ENCODE results near the gene KCNK3. TPM values are rescaled to one million over a fixed set of nuclear protein-coding genes. Genes with fewer than 3 reads are reported as not detected.
"Not testable (repeated sequence)": the region's sequence is repeated elsewhere in the genome, so short reads cannot be mapped to it uniquely, and the experiment has no call there.

Gene KCNK3
- total RNA-seq, 2 experiments from 2014 or later, result not detected

- intact Hi-C loops (cut with micrococcal nuclease; ENCODE audit: unreplicated experiment), result no loop called here
- H3K4me2 ChIP-seq (ENCODE audit: low read length), result no peak overlapping the region
- no peaks in the 10 kb centered on the region for H3K9me3 ChIP-seq (ENCODE audit: low read length)
- H4K20me1 ChIP-seq (ENCODE audit: insufficient read depth, low read length), result no peaks in the 10 kb centered on the region
- no peaks in the 10 kb centered on the region for H3K4me1 ChIP-seq (ENCODE audit: insufficient read depth, low read length, poor library complexity, severe bottlenecking)
- TF ChIP-seq, protein P1, sequence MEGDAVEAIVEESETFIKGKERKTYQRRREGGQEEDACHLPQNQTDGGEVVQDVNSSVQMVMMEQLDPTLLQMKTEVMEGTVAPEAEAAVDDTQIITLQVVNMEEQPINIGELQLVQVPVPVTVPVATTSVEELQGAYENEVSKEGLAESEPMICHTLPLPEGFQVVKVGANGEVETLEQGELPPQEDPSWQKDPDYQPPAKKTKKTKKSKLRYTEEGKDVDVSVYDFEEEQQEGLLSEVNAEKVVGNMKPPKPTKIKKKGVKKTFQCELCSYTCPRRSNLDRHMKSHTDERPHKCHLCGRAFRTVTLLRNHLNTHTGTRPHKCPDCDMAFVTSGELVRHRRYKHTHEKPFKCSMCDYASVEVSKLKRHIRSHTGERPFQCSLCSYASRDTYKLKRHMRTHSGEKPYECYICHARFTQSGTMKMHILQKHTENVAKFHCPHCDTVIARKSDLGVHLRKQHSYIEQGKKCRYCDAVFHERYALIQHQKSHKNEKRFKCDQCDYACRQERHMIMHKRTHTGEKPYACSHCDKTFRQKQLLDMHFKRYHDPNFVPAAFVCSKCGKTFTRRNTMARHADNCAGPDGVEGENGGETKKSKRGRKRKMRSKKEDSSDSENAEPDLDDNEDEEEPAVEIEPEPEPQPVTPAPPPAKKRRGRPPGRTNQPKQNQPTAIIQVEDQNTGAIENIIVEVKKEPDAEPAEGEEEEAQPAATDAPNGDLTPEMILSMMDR (conservative IDR thresholded peaks at IDR 0.05; ENCODE audit: low read length), result no peak
- TF ChIP-seq EZH2phosphoT487 (IDR thresholded peaks at IDR 0.05; ENCODE audit: borderline replicate concordance, low read depth, low read length), result no peak
- DNase-seq (ENCODE audit: low spot score), result no peak
- H3K9me2 ChIP-seq (ENCODE audit: insufficient read depth, low read length), result no peaks in the 10 kb centered on the region
- ChIA-PET POLR2A (no interaction called here), CTCF (ENCODE audit: unreplicated experiment) (no interaction called here)
- H2AFZ ChIP-seq (ENCODE audit: low read length), result no peak overlapping the region
- H3K79me2 ChIP-seq (ENCODE audit: insufficient read depth, low read depth, low read length), result no peaks in the 10 kb centered on the region
- H3K27ac ChIP-seq (ENCODE audit: low read depth, low read length, poor library complexity, severe bottlenecking), result no peak overlapping the region
- H3K36me3 ChIP-seq (ENCODE audit: insufficient read depth, low read length), result no peaks in the 10 kb centered on the region
- no TSS peak for BruUV-seq (replicated peaks)
- no peak overlapping the region for H3K4me3 ChIP-seq (ENCODE audit: low read depth, low read length, poor library complexity, severe bottlenecking)
Observed at GRCh38 chr2:26660363-26660962, 32.1 kb upstream of the KCNK3 start.

DNA sequence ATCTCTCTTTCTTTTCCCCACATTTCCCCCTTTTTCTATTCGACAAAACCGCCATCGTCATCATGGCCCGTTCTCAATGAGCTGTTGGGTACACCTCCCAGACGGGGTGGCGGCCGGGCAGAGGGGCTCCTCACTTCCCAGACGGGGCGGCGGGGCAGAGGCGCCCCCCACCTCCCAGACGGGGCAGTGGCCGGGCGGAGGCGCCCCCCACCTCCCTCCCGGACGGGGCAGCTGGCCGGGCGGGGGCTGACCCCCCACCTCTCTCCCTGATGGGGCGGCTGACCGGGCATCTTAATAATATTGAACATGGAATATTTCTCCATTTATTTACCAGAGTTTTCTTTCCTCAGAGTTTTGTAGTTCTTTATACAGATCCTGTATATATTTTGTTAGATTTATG is 27.2 kb upstream of the KCNK3 start:
- H3K4me1 ChIP-seq (ENCODE audit: insufficient read depth, low read length, poor library complexity, severe bottlenecking); H3K4me2 ChIP-seq (ENCODE audit: low read length); H3K79me2 ChIP-seq (ENCODE audit: insufficient read depth, low read depth, low read length); POLR2A ChIA-PET; H3K9me3 ChIP-seq (ENCODE audit: low read length); BruUV-seq (replicated peaks); DNase-seq (ENCODE audit: low spot score); intact Hi-C loops (cut with micrococcal nuclease; ENCODE audit: unreplicated experiment); CTCF ChIA-PET (ENCODE audit: unreplicated experiment); H3K9me2 ChIP-seq (ENCODE audit: insufficient read depth, low read length); H2AFZ ChIP-seq (ENCODE audit: low read length); H3K36me3 ChIP-seq (ENCODE audit: insufficient read depth, low read length); H4K20me1 ChIP-seq (ENCODE audit: insufficient read depth, low read length); H3K27ac ChIP-seq (ENCODE audit: low read depth, low read length, poor library complexity, severe bottlenecking); H3K4me3 ChIP-seq (ENCODE audit: low read depth, low read length, poor library complexity, severe bottlenecking): not testable (repeated sequence)

GRCh38 chr2:26666671-26667070 is 25.9 kb upstream of the KCNK3 start:
- no peak overlapping the region for H3K27ac ChIP-seq (ENCODE audit: low read depth, low read length, poor library complexity, severe bottlenecking)
- H3K4me3 ChIP-seq (ENCODE audit: low read depth, low read length, poor library complexity, severe bottlenecking), result no peak overlapping the region
- no peaks in the 10 kb centered on the region for H4K20me1 ChIP-seq (ENCODE audit: insufficient read depth, low read length)
- H3K4me1 ChIP-seq (ENCODE audit: insufficient read depth, low read length, poor library complexity, severe bottlenecking), result no peaks in the 10 kb centered on the region
- H3K36me3 ChIP-seq (ENCODE audit: insufficient read depth, low read length), result no peaks in the 10 kb centered on the region
- H3K9me2 ChIP-seq (ENCODE audit: insufficient read depth, low read length), result no peaks in the 10 kb centered on the region
- ChIA-PET POLR2A (interaction anchor here (0.7 to 1.1 kb wide), 2 partner anchors 10 to 33 kb away, joined by 3 to 4 read pairs; no protein-coding TSS in a partner anchor), CTCF (ENCODE audit: unreplicated experiment) (no interaction called here)
- intact Hi-C loops (cut with micrococcal nuclease; ENCODE audit: unreplicated experiment), result no loop called here
- DNase-seq (ENCODE audit: low spot score), result no peak
- no peaks in the 10 kb centered on the region for H3K79me2 ChIP-seq (ENCODE audit: insufficient read depth, low read depth, low read length)
- BruUV-seq (replicated peaks), result no TSS peak
- no peak overlapping the region for H3K4me2 ChIP-seq (ENCODE audit: low read length)
- TF ChIP-seq EZH2phosphoT487 (IDR thresholded peaks at IDR 0.05; ENCODE audit: borderline replicate concordance, low read depth, low read length), result no peak
- H3K9me3 ChIP-seq (ENCODE audit: low read length), result no peaks in the 10 kb centered on the region
- H2AFZ ChIP-seq (ENCODE audit: low read length), result no peak overlapping the region

GRCh38 chr2:26668041-26668440 is 24.5 kb upstream of the KCNK3 start:
- BruUV-seq (replicated peaks), result no TSS peak
- H3K4me1 ChIP-seq (ENCODE audit: insufficient read depth, low read length, poor library complexity, severe bottlenecking), result no peaks in the 10 kb centered on the region
- no peak overlapping the region for H3K4me2 ChIP-seq (ENCODE audit: low read length)
- ChIA-PET CTCF (ENCODE audit: unreplicated experiment) (no interaction called here), POLR2A (no interaction called here)
- DNase-seq (ENCODE audit: low spot score), result no peak
- TF ChIP-seq EZH2phosphoT487 (IDR thresholded peaks at IDR 0.05; ENCODE audit: borderline replicate concordance, low read depth, low read length), result no peak
- TF ChIP-seq, protein P1 (conservative IDR thresholded peaks at IDR 0.05; ENCODE audit: low read length), result no peak
- intact Hi-C loops (cut with micrococcal nuclease; ENCODE audit: unreplicated experiment), result no loop called here
- H2AFZ ChIP-seq (ENCODE audit: low read length), result no peak overlapping the region
- no peaks in the 10 kb centered on the region for H3K36me3 ChIP-seq (ENCODE audit: insufficient read depth, low read length)
- no peaks in the 10 kb centered on the region for H4K20me1 ChIP-seq (ENCODE audit: insufficient read depth, low read length)
- H3K27ac ChIP-seq (ENCODE audit: low read depth, low read length, poor library complexity, severe bottlenecking), result no peak overlapping the region
- H3K79me2 ChIP-seq (ENCODE audit: insufficient read depth, low read depth, low read length), result no peaks in the 10 kb centered on the region
- H3K4me3 ChIP-seq (ENCODE audit: low read depth, low read length, poor library complexity, severe bottlenecking), result no peak overlapping the region
- H3K9me3 ChIP-seq (ENCODE audit: low read length), result no peaks in the 10 kb centered on the region
- no peaks in the 10 kb centered on the region for H3K9me2 ChIP-seq (ENCODE audit: insufficient read depth, low read length)
